ENCODE results near the gene CACFD1.

DNA sequence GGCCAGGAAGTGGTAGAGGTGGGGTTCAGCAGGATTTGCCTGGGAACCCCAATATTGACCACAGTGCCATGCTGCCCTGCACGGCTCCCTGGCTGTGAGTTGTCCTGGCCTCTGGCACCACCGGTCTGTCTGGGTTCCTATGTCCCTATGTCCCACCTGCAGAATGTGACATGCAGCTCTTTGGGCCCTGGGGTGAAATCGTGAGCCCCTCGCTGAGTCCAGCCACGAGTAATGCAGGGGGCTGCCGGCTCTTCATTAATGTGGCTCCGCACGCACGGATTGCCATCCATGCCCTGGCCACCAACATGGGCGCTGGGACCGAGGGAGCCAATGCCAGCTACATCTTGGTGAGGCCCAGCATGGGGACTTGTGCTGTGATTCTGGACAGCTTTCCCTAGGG, 2.0 kb upstream of the CACFD1 start:
- TF ChIP-seq, protein P1, sequence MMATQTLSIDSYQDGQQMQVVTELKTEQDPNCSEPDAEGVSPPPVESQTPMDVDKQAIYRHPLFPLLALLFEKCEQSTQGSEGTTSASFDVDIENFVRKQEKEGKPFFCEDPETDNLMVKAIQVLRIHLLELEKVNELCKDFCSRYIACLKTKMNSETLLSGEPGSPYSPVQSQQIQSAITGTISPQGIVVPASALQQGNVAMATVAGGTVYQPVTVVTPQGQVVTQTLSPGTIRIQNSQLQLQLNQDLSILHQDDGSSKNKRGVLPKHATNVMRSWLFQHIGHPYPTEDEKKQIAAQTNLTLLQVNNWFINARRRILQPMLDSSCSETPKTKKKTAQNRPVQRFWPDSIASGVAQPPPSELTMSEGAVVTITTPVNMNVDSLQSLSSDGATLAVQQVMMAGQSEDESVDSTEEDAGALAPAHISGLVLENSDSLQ (IDR thresholded peaks at IDR 0.05): no peak
- TF ChIP-seq FOXA1 (IDR thresholded peaks at IDR 0.05): no peak
- TF ChIP-seq HDGF (IDR thresholded peaks at IDR 0.05; ENCODE audit: borderline replicate concordance): no peak
- no peak for TF ChIP-seq SP1 (IDR thresholded peaks at IDR 0.05)
- TF ChIP-seq L3MBTL2 (conservative IDR thresholded peaks at IDR 0.05): no peak
- no peak for TF ChIP-seq FOXK2 (IDR thresholded peaks at IDR 0.05)

Measured in HEK293T (cell line).